Urinary bladder (tissue), 4 donors: ENCODE data around the gene RGS2. TPM values are rescaled to one million over a fixed set of nuclear protein-coding genes. Genes with fewer than 3 reads are reported as not detected.
A peak's percentile ranks its signal among the peaks of the same experiment; 100 is the strongest.

Experiments used
- DNase-seq: peaks from one replicate; pipeline ENCODE4 v3.0.0-alpha.2; 2015; ENCODE audit errors: extremely low spot score
- H3K27ac ChIP-seq: one replicate; pipeline ENCODE4 v1.5.1; 2013; ENCODE audit warnings: low read depth, mild to moderate bottlenecking, moderate library complexity
- H3K36me3 ChIP-seq: one replicate; pipeline ENCODE4 v1.6.1; 2013; ENCODE audit warnings: mild to moderate bottlenecking, moderate library complexity; ENCODE audit not compliant: insufficient read depth
- H3K4me1 ChIP-seq: one replicate; pipeline ENCODE4 v1.6.1; 2013; ENCODE audit warnings: mild to moderate bottlenecking, moderate library complexity; ENCODE audit not compliant: insufficient read depth
- H3K4me3 ChIP-seq: one replicate; pipeline ENCODE4 v1.5.1; 2013; ENCODE audit warnings: low read depth, low read length
- WGBS: extraction: QIAGEN DNeasy Blood & Tissue Kit; methylation state at CpG from one replicate; pipeline ENCODE4 v1.1.7; 2013; 5-methylcytosine and 5-hydroxymethylcytosine counted together
- polyA plus RNA-seq: library from polyadenylated mRNA; stranded (reverse); fragments of 200-250 nt; gene quantifications from one replicate; pipeline ENCODE4 v1.2.3, GENCODE V29; 2013
- total RNA-seq: library from RNA; depleted of rRNA; stranded (reverse); fragments of >200 nt; gene quantifications from one replicate; pipeline ENCODE4 v1.2.3, GENCODE V29; 2014
- donor health status: healthy with polysubstance abuse.
- donor health status: healthy.

RGS2 gene, protein sequence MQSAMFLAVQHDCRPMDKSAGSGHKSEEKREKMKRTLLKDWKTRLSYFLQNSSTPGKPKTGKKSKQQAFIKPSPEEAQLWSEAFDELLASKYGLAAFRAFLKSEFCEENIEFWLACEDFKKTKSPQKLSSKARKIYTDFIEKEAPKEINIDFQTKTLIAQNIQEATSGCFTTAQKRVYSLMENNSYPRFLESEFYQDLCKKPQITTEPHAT
- 211 TPM for total RNA-seq
- polyA plus RNA-seq: 554 TPM

DNA sequence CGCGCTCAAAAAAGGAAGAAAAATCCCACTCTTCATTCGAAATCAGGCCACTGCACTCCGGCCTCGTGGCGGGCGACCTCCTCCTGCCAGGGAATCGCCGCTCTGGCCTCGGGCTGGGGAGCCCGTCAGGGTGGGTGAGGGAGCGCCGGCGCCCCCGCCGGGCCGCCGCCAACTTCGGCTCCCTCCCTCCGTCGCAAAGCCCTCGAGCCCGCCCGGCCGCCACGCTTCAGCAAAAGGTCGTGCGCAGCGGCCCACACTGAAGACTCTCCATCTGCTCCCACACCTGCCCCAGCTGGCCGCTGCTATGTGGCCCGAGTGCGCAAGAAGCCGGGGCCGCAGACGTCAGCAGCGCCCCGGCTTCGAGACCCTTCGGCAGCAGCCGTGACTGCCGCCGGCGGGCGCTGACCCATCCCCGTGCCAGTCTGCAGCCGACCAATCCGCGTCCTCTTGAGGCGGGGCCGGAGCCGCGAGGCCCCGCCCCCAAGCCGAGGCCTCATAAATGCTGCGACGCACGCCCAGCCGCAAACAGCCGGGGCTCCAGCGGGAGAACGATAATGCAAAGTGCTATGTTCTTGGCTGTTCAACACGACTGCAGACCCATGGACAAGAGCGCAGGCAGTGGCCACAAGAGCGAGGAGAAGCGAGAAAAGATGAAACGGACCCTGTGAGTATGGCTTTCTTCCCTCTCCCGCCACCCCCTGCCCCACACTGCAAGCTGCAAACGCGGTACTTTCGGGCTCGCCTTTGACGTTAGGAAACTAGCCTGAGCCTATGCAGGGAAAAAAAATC lies at the start of gene RGS2:
RGS2 (plus strand) TSS at position 522 of the 789 bp plus-strand sequence; CDS start at position 555, 33 bp downstream.
- DNase-seq: peak; percentile 83
- WGBS: under 1% methylated on average over 72 of the region's 72 CpGs
- Histone ChIP-seq H3K4me1 (no peaks in the 10 kb centered on the region), H3K27ac (peak within 1 kb of the TSS; percentile 85), H3K36me3 (no peaks in the 10 kb centered on the region), H3K4me3 (peak within 1 kb of the TSS; percentile 58)

DNA sequence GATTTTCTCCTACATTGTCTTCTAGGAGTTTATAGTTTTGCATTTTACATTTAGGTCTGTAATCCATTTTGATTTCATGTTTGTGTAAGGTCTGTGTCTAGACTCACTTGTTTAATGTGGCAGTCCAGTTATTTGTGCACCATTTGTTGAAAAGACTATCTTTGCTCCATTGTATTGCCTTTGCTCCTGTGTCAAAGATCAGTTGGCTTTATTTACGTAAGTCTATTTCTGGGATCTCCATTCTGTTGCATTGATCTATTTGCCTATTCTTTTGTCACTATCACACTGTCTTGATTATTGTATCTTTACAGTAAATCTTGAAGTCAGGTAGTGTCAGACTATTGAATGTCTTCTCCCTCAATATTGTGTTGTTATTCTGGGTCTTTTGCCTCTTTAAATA lies 49.7 kb upstream of the RGS2 start:
- 99% methylated on average over 1 of the region's 1 CpG for WGBS
- DNase-seq: no peak
- H3K4me3 ChIP-seq: no peak overlapping the region
- H3K27ac ChIP-seq: no peak overlapping the region
- no peaks in the 10 kb centered on the region for H3K36me3 ChIP-seq
- H3K4me1 ChIP-seq: no peaks in the 10 kb centered on the region

DNA sequence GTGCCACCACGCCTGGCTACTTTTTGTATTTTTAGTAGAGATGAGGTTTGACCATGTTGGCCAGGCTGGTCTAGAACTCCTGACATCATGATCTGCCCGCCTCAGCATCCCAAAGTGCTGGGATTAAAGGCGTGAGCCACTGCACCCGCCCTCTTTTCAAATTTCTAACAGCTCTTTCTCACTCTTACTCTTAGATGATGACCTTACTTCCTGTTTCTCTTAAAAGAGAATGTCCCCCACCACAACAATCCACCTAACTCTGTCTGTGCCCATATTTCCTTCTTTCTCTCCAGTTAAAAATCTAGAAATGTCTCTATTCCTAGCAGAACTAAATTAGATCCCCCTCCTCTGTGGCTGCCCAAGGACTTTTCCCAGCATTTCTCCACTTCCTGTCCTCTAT lies 46.6 kb upstream of the RGS2 start:
- Histone ChIP-seq H3K27ac (no peak overlapping the region), H3K36me3 (no peaks in the 10 kb centered on the region), H3K4me3 (no peak overlapping the region), H3K4me1 (no peaks in the 10 kb centered on the region)
- 96% methylated on average over 4 of the region's 4 CpGs for WGBS
- no peak for DNase-seq

DNA sequence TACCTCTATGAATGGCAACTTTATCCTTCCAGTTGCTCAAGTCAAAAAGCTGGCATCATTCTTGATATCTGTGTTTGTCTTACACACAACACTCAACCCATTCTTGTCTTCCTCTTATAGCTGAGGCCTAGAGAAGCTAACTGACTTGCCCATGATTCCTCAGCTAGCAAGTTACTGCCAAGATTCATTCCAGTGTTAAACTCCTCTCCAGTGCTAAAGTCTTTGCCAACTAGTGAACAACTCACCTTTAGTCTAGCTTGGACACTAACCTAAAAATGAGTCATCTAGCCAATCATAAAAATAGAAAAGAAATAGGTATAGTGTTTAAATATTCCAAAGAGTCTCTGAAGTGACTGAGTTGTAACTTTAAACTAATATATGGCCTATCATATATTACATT lies 45.6 kb upstream of the RGS2 start:
- no peak overlapping the region for H3K27ac ChIP-seq
- no peaks in the 10 kb centered on the region for H3K36me3 ChIP-seq
- H3K4me1 ChIP-seq: no peaks in the 10 kb centered on the region
- H3K4me3 ChIP-seq: no peak overlapping the region
- no peak for DNase-seq

- Histone ChIP-seq H3K27ac (no peak overlapping the region), H3K36me3 (no peaks in the 10 kb centered on the region), H3K4me1 (no peaks in the 10 kb centered on the region), H3K4me3 (no peak overlapping the region)
- DNase-seq: no peak
- WGBS: 20% methylated on average over 1 of the region's 1 CpG
Measured at GRCh38 chr1:192763756-192764155, 45.1 kb upstream of the RGS2 start.

DNA sequence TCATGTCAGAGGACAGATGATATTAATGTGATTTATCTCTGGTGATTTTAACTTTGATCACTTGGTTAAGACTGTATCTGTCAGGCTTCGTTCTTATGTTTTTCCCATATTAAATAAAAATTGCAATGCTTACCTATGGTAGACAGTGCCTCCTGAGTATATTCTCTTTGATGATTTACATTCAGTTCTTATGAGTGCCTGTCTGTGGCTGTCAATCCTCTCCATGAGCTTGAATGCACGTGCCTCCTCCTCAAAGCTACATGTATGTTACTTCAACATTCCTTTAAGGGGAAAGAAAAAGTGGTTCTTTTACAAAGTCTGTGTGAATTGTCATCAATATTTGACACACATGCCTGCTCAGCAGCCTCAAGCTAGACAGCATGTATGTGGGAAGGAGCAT lies 44.2 kb upstream of the RGS2 start:
- Histone ChIP-seq H3K27ac (no peak overlapping the region), H3K4me1 (no peaks in the 10 kb centered on the region), H3K36me3 (no peaks in the 10 kb centered on the region), H3K4me3 (no peak overlapping the region)
- DNase-seq: no peak
- WGBS: 89% methylated on average over 2 of the region's 2 CpGs

DNA sequence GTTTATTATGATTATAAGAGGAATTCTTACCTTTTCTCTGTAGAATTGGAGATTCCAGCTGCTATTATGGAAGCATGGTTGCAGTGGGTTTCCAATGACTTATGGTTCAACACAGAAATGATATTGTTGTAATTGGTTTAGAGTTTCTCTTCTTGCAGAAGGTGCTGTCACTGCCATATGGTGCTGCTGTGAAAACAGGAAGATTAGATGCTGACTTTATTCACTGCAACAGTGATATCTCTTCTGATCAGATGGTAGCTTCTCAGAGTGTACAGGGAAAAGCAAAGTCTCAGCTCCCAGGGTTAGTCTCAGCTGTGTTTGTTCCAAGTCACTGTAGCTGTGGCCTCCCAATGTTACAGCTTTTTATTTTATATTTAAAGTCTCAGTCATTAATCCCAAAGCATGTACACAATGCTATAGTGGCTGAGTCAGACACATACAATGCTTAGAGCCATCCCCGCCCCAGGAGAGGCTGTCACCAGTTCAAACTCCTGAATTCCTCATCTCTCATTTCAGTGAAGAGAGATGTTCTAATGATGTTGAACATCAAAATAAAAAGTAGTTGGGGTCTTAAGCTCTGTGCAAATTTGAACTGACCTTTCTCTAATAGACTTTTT lies 42.7 kb upstream of the RGS2 start:
- no peaks in the 10 kb centered on the region for H3K4me1 ChIP-seq
- 78% methylated on average over 1 of the region's 1 CpG for WGBS
- H3K36me3 ChIP-seq: no peaks in the 10 kb centered on the region
- H3K27ac ChIP-seq: no peak overlapping the region
- no peak overlapping the region for H3K4me3 ChIP-seq
- no peak for DNase-seq

DNA sequence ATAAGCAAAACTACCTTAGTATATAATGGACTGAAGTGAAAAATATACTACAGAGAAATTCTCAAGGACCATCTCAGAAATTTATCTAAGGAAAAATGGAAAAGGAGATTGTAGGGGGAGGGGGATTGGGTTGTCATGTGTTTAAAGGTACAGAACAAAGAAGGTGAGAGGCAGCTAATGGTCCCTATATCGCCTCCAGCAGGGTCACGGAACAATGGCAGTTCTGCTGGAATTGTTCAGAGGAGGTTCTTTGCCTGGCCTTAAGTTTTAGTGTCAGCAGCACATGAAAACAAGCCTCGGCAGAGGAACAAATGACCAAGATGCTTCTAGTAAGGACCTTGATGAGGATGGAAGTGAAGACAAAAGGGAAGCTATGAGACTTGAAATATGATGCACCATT lies 42.0 kb upstream of the RGS2 start:
- Histone ChIP-seq H3K4me1 (no peaks in the 10 kb centered on the region), H3K27ac (no peak overlapping the region), H3K4me3 (no peak overlapping the region), H3K36me3 (no peaks in the 10 kb centered on the region)
- 96% methylated on average over 3 of the region's 3 CpGs for WGBS
- DNase-seq: no peak

GRCh38 chr1:192767798-192768197 lies 41.0 kb upstream of the RGS2 start:
- no peak overlapping the region for H3K4me3 ChIP-seq
- no peaks in the 10 kb centered on the region for H3K36me3 ChIP-seq
- DNase-seq: no peak
- 97% methylated on average over 2 of the region's 2 CpGs for WGBS
- no peak overlapping the region for H3K27ac ChIP-seq
- no peaks in the 10 kb centered on the region for H3K4me1 ChIP-seq

DNA sequence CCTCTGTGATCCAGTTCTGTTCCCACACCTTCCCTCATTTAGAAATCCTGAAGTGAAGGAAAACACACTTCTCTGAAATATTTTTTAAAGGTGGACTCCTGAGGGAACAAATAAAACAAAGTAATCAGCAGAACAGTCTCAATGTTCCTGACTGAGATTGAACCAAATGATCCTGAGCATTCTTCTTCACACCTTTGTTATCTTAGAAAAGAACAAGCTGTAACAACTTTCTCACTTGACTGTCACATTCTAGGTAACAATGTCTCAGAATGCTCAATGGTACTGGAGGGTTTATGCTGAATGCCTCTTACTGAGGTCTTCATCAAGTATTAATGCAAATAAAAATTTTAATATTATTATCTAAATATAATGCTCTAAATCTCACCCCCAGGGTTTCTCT lies 40.4 kb upstream of the RGS2 start:
- Histone ChIP-seq H3K36me3 (no peaks in the 10 kb centered on the region), H3K4me3 (no peak overlapping the region), H3K4me1 (no peaks in the 10 kb centered on the region), H3K27ac (no peak overlapping the region)
- DNase-seq: no peak

GRCh38 chr1:192771341-192771740 lies 37.5 kb upstream of the RGS2 start:
- DNase-seq: no peak
- no peak overlapping the region for H3K27ac ChIP-seq
- H3K36me3 ChIP-seq: no peaks in the 10 kb centered on the region
- no peak overlapping the region for H3K4me3 ChIP-seq
- whole genome bisulfite sequencing: 94% methylated on average over 4 of the region's 4 CpGs
- no peaks in the 10 kb centered on the region for H3K4me1 ChIP-seq

DNA sequence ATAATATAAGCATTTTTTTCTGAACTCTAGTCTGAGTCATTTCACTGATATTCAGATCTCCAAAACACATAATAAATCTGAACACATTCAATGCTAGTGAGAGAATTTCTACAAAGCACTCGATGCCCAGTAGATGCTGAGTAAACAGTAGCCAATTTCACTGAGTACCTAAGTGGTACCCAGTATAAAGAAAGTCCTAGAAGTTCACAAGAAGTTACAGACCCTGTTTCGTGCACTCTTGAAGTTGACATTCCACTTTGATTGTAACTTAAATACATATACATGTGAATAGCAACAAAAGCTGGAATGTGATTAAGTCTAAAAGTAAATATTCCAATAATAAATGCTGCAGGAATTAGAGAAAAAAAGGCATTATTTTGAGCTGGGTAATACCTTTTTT lies 33.2 kb upstream of the RGS2 start:
- Histone ChIP-seq H3K4me1 (no peaks in the 10 kb centered on the region), H3K27ac (no peak overlapping the region), H3K4me3 (no peak overlapping the region), H3K36me3 (no peaks in the 10 kb centered on the region)
- no peak for DNase-seq
- WGBS: 57% methylated on average over 2 of the region's 2 CpGs

- Histone ChIP-seq H3K4me3 (no peak overlapping the region), H3K27ac (no peak overlapping the region), H3K4me1 (no peaks in the 10 kb centered on the region), H3K36me3 (no peaks in the 10 kb centered on the region)
- no peak for DNase-seq
- WGBS: 89% methylated on average over 4 of the region's 4 CpGs
Measured at GRCh38 chr1:192776206-192776605, 32.6 kb upstream of the RGS2 start.

- Histone ChIP-seq H3K4me1 (no peaks in the 10 kb centered on the region), H3K4me3 (no peak overlapping the region), H3K36me3 (no peaks in the 10 kb centered on the region), H3K27ac (no peak overlapping the region)
- 79% methylated on average over 3 of the region's 3 CpGs for WGBS
- no peak for DNase-seq
Measured at GRCh38 chr1:192776998-192777397, 31.8 kb upstream of the RGS2 start.
